H9 (cell line): ENCODE data around the gene GPR137. TPM values are rescaled to one million over a fixed set of nuclear protein-coding genes. Genes with fewer than 3 reads are reported as not detected.

ENCODE experiments used
- DNase-seq: peaks from one replicate; pipeline ENCODE4 v3.0.0-alpha.2; 2017
- H2AFZ ChIP-seq: one replicate; pipeline ENCODE4 v1.6.1; 2013; ENCODE audit warnings: mild to moderate bottlenecking, low read length, control low read depth, moderate library complexity
- H2AK5ac ChIP-seq: 2 replicates; pipeline ENCODE4 v1.6.1; 2013; ENCODE audit warnings: low read length, control low read depth, mixed read lengths; ENCODE audit not compliant: insufficient read length
- H2BK120ac ChIP-seq: one replicate; pipeline ENCODE4 v1.6.1; 2013; ENCODE audit warnings: low read depth, mild to moderate bottlenecking, low read length, control low read depth, inconsistent platforms; ENCODE audit not compliant: poor library complexity, severe bottlenecking
- H2BK12ac ChIP-seq: 2 replicates; pipeline ENCODE4 v1.6.1; 2013; ENCODE audit warnings: low read length, control low read depth, mixed read lengths, low read depth; ENCODE audit not compliant: insufficient read length
- H2BK15ac ChIP-seq: 2 replicates; pipeline ENCODE4 v1.6.1; 2013; ENCODE audit warnings: low read depth, low read length, control low read depth
- H2BK20ac ChIP-seq: one replicate; pipeline ENCODE4 v1.6.1; 2013; ENCODE audit warnings: low read depth, mild to moderate bottlenecking, low read length, control low read depth, inconsistent platforms; ENCODE audit not compliant: poor library complexity, severe bottlenecking
- H2BK5ac ChIP-seq: 2 replicates; pipeline ENCODE4 v1.6.1; 2013; ENCODE audit warnings: low read length, control low read depth, mixed read lengths; ENCODE audit not compliant: insufficient read length
- H3K14ac ChIP-seq: 2 replicates; pipeline ENCODE4 v1.6.1; 2013; ENCODE audit warnings: low read length, control low read depth; ENCODE audit not compliant: insufficient read depth
- H3K18ac ChIP-seq: 2 replicates; pipeline ENCODE4 v1.6.1; 2013; ENCODE audit warnings: low read depth, mild to moderate bottlenecking, mixed read lengths, low read length, control low read depth; ENCODE audit not compliant: insufficient read length
- H3K23ac ChIP-seq: 2 replicates; pipeline ENCODE4 v1.6.1; 2013; ENCODE audit warnings: low read length, control low read depth, mixed read lengths, low read depth; ENCODE audit not compliant: insufficient read length
- H3K23me2 ChIP-seq: 2 replicates; pipeline ENCODE4 v1.6.1; 2013; ENCODE audit warnings: low read depth, mild to moderate bottlenecking, mixed read lengths, low read length, control low read depth; ENCODE audit not compliant: insufficient read length, poor library complexity, severe bottlenecking
- H3K27ac ChIP-seq: 2 replicates; pipeline ENCODE4 v1.5.1; 2013; ENCODE audit warnings: low read length, control low read depth, mixed read lengths, low read depth; ENCODE audit not compliant: insufficient read length
- H3K27me3 ChIP-seq: 2 replicates; pipeline ENCODE4 v1.6.1; 2013; ENCODE audit warnings: low read length, control low read depth, inconsistent platforms; ENCODE audit not compliant: insufficient read depth
- H3K4ac ChIP-seq: 2 replicates; pipeline ENCODE4 v1.6.1; 2013; ENCODE audit warnings: low read depth, mild to moderate bottlenecking, control low read depth, inconsistent platforms, low read length, moderate library complexity
- H3K4me1 ChIP-seq: 2 replicates; pipeline ENCODE4 v1.6.1; 2013; ENCODE audit warnings: low read length, control low read depth, inconsistent platforms; ENCODE audit not compliant: insufficient read depth
- H3K4me2 ChIP-seq: 2 replicates; pipeline ENCODE4 v1.6.1; 2013; ENCODE audit warnings: low read length, control low read depth, mixed read lengths; ENCODE audit not compliant: insufficient read length, insufficient read depth
- H3K56ac ChIP-seq: 2 replicates; pipeline ENCODE4 v1.6.1; 2013; ENCODE audit warnings: low read depth, mild to moderate bottlenecking, mixed read lengths, low read length, control low read depth; ENCODE audit not compliant: insufficient read length
- H3K79me1 ChIP-seq: 2 replicates; pipeline ENCODE4 v1.6.1; 2013; ENCODE audit warnings: low read depth, mild to moderate bottlenecking, moderate library complexity, low read length, control low read depth, inconsistent platforms; ENCODE audit not compliant: insufficient read depth, poor library complexity, severe bottlenecking
- H3K79me2 ChIP-seq: 2 replicates; pipeline ENCODE4 v1.6.1; 2013; ENCODE audit warnings: low read length, control low read depth, inconsistent platforms; ENCODE audit not compliant: insufficient read depth
- H3K9ac ChIP-seq: 2 replicates; pipeline ENCODE4 v1.6.1; 2013; ENCODE audit warnings: low read length, control low read depth, mixed read lengths; ENCODE audit not compliant: insufficient read length; ENCODE audit errors: extremely low read depth
- H3K9me3 ChIP-seq: one replicate; pipeline ENCODE4 v1.6.1; 2013; ENCODE audit warnings: low read depth, low read length, inconsistent platforms; ENCODE audit not compliant: control insufficient read depth
- H3T11ph ChIP-seq: one replicate; pipeline ENCODE4 v1.6.1; 2013; ENCODE audit warnings: mild to moderate bottlenecking, low read length, control low read depth, inconsistent platforms
- H4K20me1 ChIP-seq: one replicate; pipeline ENCODE4 v1.6.1; 2013; ENCODE audit not compliant: control insufficient read depth, insufficient read length, insufficient read depth
- H4K5ac ChIP-seq: 2 replicates; pipeline ENCODE4 v1.6.1; 2013; ENCODE audit warnings: low read depth, mild to moderate bottlenecking, mixed read lengths, low read length, control low read depth; ENCODE audit not compliant: insufficient read length
- H4K8ac ChIP-seq: replicated peaks from 2 replicates; pipeline ENCODE4 v1.6.1; 2013; ENCODE audit warnings: low read length, control low read depth, mixed read lengths, low read depth; ENCODE audit not compliant: insufficient read length
- H4K91ac ChIP-seq: 2 replicates; pipeline ENCODE4 v1.6.1; 2013; ENCODE audit warnings: low read depth, mild to moderate bottlenecking, moderate library complexity, mixed read lengths, low read length, control low read depth; ENCODE audit not compliant: insufficient read length
- H3K27ac Mint-ChIP-seq, 3 experiments: 2 replicates in 2 of 3; 3 replicates in 1 of 3; pipeline ENCODE4 v1.8.0; 2020 to 2021; ENCODE audit warnings: mixed read lengths in 3 of 3, mild to moderate bottlenecking in 1 of 3, moderate library complexity in 1 of 3
- H3K27me3 Mint-ChIP-seq: 2 replicates; pipeline ENCODE4 v1.8.0; 2021; ENCODE audit warnings: low read depth, mild to moderate bottlenecking, moderate library complexity, mixed read lengths
- H3K36me3 Mint-ChIP-seq, 3 experiments: 2 replicates in 2 of 3; 3 replicates in 1 of 3; pipeline ENCODE4 v1.8.0; 2020 to 2021; ENCODE audit warnings: low read depth in 3 of 3, mixed read lengths in 3 of 3; ENCODE audit not compliant: insufficient read depth in 1 of 3
- H3K4me1 Mint-ChIP-seq, 2 experiments: 2 replicates each; pipeline ENCODE4 v1.8.0; 2020; ENCODE audit warnings: mixed read lengths in 2 of 2
- H3K4me3 Mint-ChIP-seq, 2 experiments: 2 replicates in 1 of 2; 3 replicates in 1 of 2; pipeline ENCODE4 v1.8.0; 2020 to 2021; ENCODE audit warnings: mild to moderate bottlenecking in 2 of 2, mixed read lengths in 2 of 2, moderate library complexity in 1 of 2
- H3K9me3 Mint-ChIP-seq, 2 experiments: 2 replicates in 1 of 2; 3 replicates in 1 of 2; pipeline ENCODE4 v1.8.0; 2020; ENCODE audit warnings: mild to moderate bottlenecking in 2 of 2, mixed read lengths in 2 of 2, moderate library complexity in 1 of 2
- WGBS: extraction: QIAGEN DNeasy Blood & Tissue Kit; methylation state at CpG from one replicate; pipeline ENCODE4 v1.1.7; 2013; ENCODE audit warnings: missing lambda C conversion rate, low lambda C conversion rate, mixed read lengths; ENCODE audit not compliant: insufficient read length; ENCODE audit errors: extremely low coverage; 5-methylcytosine and 5-hydroxymethylcytosine counted together
- total RNA-seq: library from RNA; stranded (reverse); gene quantifications from 2 replicates; pipeline ENCODE4 v1.2.1, GENCODE V29; 2021
- TF ChIP-seq, protein P1 (sequence below): fragments of 200-600 bp; sonication (generic); conservative IDR thresholded peaks from 3 replicates; pipeline ENCODE4 v1.8.0; 2021; ENCODE audit warnings: antibody characterized with exemption, mild to moderate bottlenecking

The GPR137 gene
- total RNA-seq, 1 experiment from 2014 or later, result 39.6 TPM

GRCh38 chr11:64256300-64256699 is 29.3 kb upstream of the GPR137 start:
- no peak overlapping the region for H3K18ac ChIP-seq
- Mint-ChIP-seq H3K9me3 (no peaks in the 10 kb centered on the region), H3K27me3 (no peaks in the 10 kb centered on the region), H3K4me3 (no peak overlapping the region), H3K36me3 (peaks cover 39 to 69% (median 54%) of the 10 kb centered on the region in 3 experiments; a peak in 6 of 7 replicates), H3K27ac (peak overlapping the region in 1 of 3 experiments; percentile 59; a peak in 1 of 7 replicates), H3K4me1 (peaks cover 6 to 14% of the 10 kb centered on the region in 2 experiments)
- no peaks in the 10 kb centered on the region; the same call in 1 of the 2 replicates for H3K79me2 ChIP-seq
- H3K79me1 ChIP-seq, result peaks cover 3% of the 10 kb centered on the region
- H2BK5ac ChIP-seq, result no peak overlapping the region
- H3K23ac ChIP-seq, result no peak overlapping the region
- H3K4me1 ChIP-seq, result no peaks in the 10 kb centered on the region
- H3K4ac ChIP-seq, result no peak overlapping the region
- no peak overlapping the region for H2AFZ ChIP-seq
- no CpG with 5 or more reads among the region's 15 CpGs for WGBS
- no peak overlapping the region for H2AK5ac ChIP-seq
- no peaks in the 10 kb centered on the region for H3K9me3 ChIP-seq
- no peak for DNase-seq
- H3K4me2 ChIP-seq, result no peak overlapping the region
- TF ChIP-seq, protein P1, sequence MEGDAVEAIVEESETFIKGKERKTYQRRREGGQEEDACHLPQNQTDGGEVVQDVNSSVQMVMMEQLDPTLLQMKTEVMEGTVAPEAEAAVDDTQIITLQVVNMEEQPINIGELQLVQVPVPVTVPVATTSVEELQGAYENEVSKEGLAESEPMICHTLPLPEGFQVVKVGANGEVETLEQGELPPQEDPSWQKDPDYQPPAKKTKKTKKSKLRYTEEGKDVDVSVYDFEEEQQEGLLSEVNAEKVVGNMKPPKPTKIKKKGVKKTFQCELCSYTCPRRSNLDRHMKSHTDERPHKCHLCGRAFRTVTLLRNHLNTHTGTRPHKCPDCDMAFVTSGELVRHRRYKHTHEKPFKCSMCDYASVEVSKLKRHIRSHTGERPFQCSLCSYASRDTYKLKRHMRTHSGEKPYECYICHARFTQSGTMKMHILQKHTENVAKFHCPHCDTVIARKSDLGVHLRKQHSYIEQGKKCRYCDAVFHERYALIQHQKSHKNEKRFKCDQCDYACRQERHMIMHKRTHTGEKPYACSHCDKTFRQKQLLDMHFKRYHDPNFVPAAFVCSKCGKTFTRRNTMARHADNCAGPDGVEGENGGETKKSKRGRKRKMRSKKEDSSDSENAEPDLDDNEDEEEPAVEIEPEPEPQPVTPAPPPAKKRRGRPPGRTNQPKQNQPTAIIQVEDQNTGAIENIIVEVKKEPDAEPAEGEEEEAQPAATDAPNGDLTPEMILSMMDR, result no peak
- no peak overlapping the region for H3T11ph ChIP-seq
- no peak overlapping the region for H4K5ac ChIP-seq
- H3K56ac ChIP-seq, result no peak overlapping the region
- no peak overlapping the region for H3K14ac ChIP-seq
- H4K20me1 ChIP-seq, result no peaks in the 10 kb centered on the region
- H3K27ac ChIP-seq, result no peak overlapping the region
- H2BK15ac ChIP-seq, result no peak overlapping the region
- no peak overlapping the region for H2BK12ac ChIP-seq
- H2BK120ac ChIP-seq, result no peak overlapping the region
- no peak overlapping the region for H4K91ac ChIP-seq
- H3K23me2 ChIP-seq, result peaks cover 8% of the 10 kb centered on the region
- H2BK20ac ChIP-seq, result no peak overlapping the region
- H3K27me3 ChIP-seq, result no peaks in the 10 kb centered on the region
- no peak overlapping the region for H3K9ac ChIP-seq
- H4K8ac ChIP-seq, result no peak overlapping the region
